Measurements from ENCODE around the gene FBXO38.

The FBXO38 gene, protein sequence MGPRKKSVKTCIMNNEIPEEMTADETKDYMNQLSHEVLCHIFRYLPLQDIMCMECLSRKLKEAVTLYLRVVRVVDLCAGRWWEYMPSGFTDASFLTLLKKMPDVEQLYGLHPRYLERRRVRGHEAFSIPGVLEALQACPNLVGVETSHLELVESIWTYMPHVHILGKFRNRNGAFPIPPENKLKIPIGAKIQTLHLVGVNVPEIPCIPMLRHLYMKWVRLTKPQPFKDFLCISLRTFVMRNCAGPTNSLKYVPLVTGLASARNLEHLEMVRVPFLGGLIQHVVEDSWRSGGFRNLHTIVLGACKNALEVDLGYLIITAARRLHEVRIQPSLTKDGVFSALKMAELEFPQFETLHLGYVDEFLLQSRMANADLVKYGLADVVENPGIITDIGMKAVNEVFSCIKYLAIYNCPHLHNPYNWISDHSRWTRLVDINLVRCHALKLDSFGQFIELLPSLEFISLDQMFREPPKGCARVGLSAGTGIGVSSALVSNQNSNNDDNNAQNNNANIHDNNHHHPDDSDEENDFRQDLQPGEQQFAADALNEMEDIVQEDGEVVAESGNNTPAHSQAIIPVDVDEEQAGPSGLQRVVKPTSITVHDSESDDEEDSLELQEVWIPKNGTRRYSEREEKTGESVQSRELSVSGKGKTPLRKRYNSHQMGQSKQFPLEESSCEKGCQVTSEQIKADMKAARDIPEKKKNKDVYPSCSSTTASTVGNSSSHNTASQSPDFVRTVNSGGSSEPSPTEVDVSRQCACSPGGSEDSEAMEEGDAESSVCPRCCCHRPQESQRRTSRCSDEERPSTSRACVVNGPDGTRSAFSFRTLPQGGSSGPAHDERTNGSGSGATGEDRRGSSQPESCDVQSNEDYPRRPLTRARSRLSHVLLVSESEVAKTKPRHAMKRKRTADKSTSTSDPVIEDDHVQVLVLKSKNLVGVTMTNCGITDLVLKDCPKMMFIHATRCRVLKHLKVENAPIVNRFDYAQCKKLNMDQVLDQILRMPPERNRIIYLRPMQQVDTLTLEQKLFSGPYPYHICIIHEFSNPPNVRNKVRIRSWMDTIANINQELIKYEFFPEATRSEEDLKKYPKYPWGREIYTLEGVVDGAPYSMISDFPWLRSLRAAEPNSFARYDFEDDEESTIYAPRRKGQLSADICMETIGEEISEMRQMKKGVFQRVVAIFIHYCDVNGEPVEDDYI

DNA sequence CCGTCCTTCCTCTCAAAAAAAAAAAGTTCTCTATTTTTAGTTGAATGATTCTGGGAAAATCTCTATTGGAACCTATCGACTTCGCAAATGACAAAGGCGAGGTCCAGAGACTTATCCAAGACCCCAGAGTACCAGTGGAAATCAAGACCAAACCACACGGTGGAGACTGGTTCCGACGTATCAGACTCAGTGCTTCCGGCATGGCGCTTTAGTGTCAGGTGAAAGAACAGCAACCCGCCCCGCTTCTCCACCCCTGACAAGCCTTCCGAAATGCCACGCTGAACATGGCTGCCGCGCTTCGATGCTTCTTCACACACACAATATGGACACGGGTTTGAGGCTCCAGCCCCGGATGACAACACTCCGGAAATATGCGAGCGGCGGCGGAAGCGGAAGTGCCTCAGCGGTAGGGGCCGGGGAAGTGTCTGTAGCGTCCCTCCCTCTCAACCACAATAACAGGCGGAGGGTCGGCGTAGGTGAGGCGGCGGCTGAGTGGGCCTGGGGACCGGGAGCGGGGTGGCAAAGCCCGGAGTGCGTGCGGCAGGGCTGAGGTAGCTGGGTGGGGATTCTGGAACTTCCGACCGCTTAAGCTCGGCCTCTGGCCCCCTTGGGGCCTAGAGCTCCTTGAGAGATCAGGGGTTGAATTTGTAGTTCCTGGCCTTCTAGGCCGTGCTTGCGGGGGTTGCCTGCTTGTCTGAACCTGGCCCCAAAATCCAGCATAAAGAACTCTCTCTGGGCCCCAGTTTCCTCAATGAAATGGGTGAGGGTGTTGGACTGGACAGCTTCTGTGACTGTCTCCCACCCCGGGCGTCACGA is at the start of gene FBXO38:
Gene FBXO38 (plus strand): TSS at position 395 of the 816 bp plus-strand sequence. CDS start 10,819 bp downstream, outside the sequence.
- peak; percentile 99 for DNase-seq

DNA sequence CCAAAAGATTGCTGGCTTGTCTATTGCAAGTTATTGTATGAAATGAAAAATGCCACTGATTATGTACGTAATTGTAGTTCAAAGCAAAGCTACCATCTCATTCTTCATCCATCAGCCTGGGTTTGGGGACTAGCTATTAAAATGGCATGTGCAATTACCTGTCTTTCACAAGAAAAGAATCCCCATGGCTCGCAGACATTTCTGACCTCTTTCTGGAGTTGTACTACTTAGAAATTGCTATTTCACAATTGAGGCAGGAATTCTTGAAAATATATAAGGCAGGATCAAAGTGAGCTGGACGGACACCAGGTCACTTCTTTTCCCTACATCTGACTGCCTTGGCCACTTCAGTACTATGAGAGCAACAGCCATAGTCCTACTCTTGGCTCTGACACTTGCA is 48.5 kb upstream of the FBXO38 start, which contains the start of gene SPINK9:
Gene SPINK9 (plus strand): TSS at position 301 of the 400 bp plus-strand sequence. CDS start 55 bp downstream, at position 356.
- DNase-seq = no peak

DNA sequence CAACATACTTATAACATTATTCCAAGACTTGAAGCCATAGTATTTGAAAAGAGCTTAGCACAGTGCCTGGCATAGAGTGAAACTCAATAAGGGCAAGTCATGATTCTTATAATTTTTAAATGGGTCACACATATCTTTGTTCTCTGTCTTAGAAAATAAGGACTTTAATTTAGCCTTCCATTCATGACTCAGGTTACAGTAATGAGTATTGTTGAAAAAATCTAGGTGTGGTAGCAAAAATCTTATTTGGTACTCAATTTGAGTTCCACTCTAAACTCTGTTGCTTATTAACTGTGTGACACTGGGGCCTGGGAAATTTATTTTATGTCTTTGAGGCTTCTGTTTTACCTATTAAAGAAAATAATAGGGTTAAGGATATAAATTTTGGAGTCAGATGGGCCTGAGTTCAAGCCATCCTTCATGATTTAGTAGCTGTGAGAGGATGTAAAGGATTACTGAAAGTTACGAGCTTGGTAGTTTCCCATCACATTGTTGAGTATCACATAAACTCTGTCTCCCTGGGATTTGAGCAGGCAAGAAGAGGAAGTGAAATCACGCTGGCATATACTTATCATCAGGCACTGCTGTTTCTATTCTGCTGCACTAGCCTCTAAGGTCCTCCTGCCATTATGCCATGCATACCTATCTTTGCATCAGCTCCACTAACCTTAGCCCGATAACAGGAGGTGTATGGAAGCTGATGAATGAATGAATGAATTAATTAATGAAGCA is 46.9 kb upstream of the FBXO38 start:
- no peak for DNase-seq

DNA sequence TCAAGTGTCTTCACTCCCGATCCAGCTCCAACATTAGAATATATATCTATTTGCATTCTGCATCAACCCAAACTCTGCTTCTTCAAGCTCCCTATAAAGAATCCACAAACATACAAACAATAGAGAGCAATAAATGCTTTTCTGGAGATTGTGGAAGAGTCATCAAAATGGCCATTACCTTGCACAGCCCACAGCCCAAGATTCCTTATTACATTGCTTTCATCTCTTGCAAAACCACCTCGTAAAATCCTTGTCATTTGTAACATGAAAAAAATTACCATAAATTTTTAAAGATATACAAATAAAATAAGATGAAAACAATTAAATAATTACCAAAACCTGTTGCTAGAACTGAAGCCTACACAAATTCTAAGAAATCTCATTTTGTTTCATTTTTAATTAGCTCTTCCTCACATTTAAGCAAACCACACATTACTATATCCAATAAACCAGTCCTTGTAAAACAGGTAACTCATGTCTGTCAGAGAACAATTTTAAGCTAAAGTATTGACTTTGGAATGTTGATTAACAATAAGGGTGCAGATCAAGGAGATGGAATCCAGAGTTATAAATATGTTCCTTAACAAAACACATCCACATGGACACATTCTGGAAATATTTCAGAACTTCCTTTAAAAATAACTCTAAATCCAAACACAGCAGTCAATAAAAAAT is 41.2 kb upstream of the FBXO38 start:
- DNase-seq = no peak

DNA sequence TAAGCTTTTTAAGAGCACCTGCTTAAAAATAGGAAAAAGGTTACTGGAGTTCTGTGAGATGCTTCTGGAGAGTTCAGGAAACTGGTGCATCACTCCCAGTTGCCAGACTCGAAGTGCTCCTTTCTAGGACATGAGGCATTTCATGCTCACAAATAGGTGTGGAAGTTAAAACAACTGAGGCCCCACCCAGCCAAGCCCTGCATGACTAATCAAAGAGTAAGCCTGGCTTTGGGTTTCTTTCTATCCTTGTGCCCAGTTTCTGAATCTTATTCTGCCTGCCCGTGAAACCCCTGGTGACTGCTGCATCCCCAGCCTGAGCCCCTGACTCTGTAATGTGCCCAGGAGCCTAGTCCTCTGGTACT is 40.7 kb upstream of the FBXO38 start:
- no peak for DNase-seq

DNA sequence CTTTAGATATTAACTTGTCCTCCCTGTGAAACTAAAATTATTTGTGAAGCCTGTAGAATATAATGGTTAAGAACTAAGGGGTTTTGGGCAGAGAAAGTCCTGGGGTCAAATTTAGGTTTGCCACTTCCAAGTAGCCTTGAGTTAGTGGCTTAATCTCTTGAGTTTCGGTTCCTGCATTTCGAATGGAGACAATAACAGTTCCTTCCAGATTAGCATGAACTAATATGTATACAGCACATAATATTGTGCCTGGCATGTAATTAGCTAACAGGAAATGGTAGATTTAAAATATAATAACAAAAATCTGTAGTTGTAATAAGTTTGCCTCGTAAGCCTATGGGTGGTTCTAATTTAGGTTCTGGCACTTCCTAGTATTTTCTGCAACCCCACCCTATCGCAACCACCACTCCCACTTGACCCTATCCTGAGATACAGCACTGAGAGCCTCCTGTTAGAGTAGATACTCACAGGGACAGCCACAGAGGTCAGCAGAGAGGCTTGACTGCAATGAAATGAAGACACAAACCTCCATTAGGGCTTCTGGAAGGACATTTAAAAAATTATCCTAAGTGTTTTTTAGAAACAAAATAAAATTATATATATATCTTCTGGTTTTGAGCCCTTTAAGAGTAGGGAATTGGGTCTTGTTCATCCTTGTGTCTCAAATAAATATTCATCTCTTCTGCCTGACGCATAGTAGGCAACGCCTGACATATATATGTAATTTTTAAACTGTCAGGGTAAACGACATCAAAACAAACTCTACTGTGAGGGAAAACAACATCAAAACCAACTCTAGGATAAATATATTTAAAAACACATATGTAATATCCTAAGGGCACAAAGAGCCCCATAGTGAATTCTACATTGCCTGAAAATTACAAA is 39.9 kb upstream of the FBXO38 start:
- no peak for DNase-seq

DNA sequence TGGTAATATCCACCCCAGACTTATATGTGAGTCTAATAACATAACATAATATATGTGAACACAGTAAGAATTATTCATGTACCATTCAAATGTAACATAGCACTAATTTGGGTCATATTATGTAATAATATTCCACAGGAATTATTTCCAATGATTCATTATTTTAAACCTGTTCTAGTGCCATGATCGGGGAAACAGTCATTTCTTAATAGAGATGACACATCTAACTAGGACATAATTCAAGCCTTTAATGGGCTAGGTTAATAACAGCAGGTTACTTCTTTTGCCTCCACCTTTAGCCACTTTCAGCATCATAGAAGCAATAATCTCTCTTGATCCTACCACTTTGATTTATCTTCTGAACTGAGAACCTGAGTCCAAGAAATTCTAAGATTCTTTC is 36.1 kb upstream of the FBXO38 start:
- no peak for DNase-seq

DNA sequence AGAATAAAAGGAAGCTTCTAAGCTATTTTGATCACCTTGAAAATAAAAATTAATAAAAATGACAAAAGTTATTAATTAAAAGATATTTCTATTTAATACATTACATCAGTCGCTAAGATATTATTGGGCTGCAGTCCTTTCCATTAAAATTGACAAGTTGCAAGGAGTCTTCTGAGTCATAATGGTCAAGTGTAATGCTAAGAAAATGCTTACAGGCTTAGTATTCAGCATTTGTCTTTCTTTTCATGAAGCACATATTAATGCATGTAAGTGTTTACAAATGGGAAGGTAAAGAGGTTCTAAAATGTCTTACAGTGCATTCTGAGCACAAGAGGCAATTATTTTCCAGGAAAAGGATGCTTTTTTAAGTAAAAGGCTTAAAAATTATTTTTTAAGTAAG is 31.1 kb upstream of the FBXO38 start:
- no peak for DNase-seq

DNA sequence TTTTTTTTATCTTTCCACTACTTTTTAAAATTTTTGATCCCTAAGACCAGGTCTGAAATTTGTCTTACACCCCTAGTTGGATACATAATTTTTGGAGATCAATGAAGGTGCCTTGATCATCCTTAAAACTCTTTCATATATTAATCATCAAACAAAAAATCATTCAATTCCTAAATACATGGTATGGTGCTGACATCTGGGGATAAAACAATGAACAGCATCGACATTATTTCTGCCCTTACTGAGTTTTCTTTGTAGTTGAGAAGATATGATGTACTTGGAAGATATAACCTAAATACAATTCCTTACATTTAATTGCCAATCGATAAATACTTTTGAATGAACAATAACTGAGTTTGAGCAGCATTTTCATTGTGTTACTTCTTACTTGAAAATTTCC is 30.1 kb upstream of the FBXO38 start:
- DNase-seq = no peak

DNA sequence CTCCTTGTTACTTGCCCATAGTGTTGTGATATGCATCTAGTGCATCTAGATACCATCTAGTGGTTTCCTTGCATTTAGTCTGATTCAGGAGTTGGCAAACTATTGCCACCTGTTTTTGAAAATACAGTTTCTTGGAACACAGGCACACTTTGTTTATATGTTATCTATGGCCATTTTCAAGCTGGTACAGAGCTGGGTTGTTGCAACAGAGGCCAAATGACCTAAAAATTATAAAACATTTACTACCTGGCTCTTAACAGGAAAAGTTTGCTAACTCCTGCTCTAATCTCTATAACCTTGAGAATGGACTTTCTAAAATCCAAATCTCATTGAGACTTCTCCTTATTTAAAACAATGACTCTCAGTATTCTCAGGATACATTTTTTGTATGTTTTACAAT is 19.4 kb upstream of the FBXO38 start:
- no peak for DNase-seq

DNA sequence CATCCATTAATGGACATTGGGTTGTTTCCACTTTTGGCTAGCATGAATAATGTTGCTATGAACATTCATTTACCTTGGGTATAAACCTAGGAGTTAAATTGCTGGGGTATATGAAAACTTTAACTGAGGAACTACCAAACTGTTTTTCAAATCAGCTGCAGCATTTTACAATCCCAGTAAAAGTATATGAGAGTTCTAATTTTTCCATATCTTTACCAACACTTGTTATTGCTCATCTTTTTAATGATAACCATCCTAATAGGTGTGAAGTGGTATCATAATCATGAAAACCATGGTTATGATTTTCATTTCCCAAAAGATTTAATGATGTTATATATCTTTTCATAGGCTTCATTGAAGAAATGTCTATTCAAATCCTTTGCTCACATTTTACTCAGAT is 15.5 kb upstream of the FBXO38 start:
- DNase-seq = no peak

DNA sequence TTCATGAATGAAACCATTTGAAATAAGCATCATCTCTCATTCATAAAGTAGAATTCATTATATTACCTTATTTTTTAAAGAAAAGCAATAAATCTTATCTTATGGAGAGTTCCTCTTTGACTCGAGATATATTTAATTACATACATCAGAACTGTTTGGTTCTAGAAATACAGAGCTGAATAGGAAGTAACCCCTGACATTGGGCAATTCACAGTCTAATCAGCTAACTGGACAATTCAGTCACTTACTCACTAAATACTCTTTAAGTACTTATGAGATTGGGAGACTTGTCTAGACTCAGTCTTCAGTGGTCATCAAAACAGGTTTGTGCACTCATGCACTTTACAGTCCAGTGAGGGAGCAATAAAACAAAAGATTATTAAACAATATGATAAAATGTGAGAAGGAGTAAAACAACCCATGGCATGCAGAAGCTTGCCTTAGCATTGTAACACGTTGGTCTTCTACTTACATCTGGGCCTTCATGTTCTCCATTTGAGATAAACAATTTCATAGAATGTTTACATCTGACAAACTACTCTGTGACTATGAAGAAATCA is 11.5 kb upstream of the FBXO38 start:
- no peak for DNase-seq

DNA sequence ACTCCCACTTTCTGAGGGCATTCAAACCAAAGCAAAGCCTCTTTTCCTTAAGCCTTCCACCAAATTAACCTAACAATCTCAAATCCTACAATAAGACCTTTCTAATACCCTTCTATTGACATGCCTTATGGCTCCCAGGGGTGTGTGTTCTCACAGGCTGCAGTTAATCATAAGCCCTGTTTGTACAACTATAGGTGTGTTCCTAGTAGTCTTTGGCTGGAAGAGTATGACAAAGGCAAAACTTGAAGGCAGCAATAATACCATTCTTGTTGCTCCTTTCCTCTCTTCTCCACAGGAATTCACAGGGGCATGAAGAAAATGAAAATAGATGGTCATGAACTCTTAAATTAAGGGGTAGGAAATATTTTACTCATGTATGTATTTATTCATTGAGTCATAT is 10.9 kb upstream of the FBXO38 start:
- DNase-seq = no peak

DNA sequence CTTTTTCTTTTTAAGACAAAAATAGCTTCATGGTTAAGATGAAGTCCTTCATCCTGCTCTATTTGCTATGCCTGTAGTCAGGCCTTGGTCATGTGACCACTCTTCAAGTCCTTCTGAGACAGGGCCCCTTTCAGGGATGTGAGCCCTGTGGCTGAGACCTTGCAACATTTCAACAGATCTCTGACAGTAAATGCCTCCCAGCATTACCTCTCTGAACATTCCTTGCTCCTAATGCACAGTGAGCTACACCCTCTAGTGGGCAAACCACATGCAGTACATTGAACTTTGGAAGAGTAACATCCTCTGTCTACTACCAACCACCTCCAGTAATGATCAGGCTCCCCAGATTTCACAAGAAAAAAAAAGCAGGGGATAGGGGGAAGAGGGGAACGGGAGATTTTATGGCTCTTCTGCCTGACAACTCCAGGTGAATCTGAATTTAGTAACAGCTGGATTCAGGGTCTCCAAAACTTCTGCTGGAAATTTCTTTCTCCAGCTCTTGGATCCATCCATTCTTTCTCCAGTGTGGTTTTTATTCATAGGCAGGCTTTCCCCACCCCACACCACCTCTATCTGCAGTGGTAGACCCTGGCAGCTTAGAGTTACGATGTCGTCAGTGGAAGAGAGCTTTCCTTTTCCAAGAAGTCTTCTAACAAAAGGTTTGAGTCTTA is 8.9 kb upstream of the FBXO38 start:
- DNase-seq = peak; percentile 24

DNA sequence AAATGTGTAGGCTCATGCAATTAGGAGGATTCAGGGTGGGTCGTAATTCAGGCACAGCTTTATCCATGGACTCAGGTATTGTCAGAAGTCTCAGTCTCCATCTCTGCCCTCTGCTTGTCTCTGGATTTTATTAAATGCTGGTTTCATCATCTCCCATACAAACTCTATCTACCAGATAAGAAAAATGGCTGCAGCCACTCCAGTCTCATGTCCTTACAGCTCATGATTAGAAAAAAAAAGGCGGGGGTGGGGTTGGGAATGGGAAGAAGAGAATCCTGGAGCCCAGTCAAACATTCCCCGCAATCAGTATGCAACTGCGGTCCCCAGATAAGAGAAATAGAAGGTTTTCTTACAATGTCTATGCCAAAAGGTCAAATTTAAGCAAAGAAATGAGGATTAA is 7.6 kb upstream of the FBXO38 start:
- DNase-seq = no peak

DNA sequence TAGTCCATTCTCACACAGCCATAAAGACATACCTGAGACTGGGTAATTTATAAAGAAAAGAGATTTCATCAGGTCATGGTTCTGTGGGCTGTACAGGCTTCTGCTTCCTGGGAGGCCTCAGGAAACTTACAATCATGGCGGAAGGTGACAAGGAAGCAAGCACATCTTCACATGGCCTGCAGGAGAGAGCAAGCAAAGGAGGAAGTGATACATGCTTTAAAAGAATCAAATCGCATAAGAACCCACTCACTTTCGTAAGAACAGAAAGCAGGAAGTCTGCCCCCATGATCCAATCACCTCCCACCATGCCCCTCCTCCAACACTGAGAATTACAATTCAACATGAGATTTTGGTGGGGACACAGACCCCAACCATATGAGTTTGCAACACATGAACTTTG is 5.1 kb upstream of the FBXO38 start:
- DNase-seq = no peak

DNA sequence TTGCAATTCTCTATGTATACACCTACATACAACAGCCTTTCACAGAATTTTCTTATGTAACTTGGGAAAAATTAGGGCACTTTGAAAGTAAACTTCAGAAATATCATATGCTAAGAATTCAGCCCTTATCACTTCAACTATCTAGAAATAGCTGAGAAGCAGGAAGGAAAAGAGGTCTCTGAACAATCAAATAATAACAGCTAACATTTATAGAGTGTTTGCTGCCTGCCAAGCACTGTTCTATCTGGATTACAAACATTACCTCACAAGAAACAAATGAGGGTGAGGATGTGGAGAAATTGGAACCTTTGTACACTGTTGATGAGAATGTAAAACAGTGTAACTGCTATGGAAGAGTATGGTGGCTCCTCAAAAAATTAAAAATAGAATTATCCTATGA is 4.4 kb upstream of the FBXO38 start:
- DNase-seq = no peak

DNA sequence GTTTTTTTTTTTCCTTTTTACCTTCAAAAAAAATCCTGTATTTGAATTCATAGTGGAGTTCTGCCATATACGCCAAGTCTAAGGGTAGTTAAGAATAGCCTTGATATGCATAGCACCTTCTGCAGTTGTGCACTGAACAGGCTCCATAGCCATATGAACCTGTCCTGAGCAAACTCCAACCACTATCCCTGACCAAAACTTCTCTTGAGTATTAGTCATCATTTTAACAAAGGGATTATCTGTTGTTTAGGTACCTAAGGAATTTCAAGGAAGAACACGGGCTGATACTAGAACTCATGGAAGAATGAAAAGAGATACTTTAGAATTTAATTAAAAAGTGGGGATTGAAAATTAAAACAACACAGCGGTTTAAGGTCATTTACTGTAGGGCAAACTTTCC is 1.9 kb upstream of the FBXO38 start:
- DNase-seq = no peak

DNA sequence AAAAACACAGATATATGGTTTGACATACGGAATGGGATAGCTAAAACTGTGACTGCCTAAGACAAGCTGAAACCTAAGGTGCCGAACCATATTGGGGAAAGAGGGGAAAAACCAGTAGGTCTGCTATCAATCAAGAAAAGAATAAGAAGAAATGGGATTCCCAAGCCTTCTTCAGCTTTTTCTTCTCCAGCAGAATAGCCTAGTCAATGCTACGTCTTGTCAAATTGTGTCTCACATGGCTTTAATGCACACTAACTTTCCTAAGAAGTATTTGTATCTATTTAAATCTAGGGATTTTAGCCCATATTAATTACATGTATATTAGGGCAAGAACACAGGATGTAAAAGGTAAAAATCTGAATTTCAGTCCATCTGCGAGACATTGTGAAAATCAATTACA is 797 bp upstream of the FBXO38 start:
- DNase-seq = no peak
